Measurements from ENCODE around the gene FOXD3. TPM values are rescaled to one million over a fixed set of nuclear protein-coding genes. Genes with fewer than 3 reads are reported as not detected.
"Not testable (repeated sequence)": the region's sequence is repeated elsewhere in the genome, so short reads cannot be mapped to it uniquely, and the experiment has no call there.

The FOXD3 gene
- total RNA-seq, 2 experiments from 2014 or later = not detected

- DNase-seq = no peak
- Mint-ChIP-seq H3K36me3 (no peaks in the 10 kb centered on the region), H3K27me3 (peaks cover 23% of the 10 kb centered on the region), H3K4me3 (no peak overlapping the region), H3K4me1 (ENCODE audit: low read depth) (no peaks in the 10 kb centered on the region), H3K9me3 (no peaks in the 10 kb centered on the region), H3K27ac (no peak overlapping the region)
- intact Hi-C loops (cut with micrococcal nuclease) = no loop called here
- CTCF ChIA-PET = no interaction called here
- POLR2A ChIA-PET = no interaction called here
Observed at GRCh38 chr1:63342402-63342801, 20.0 kb downstream of the FOXD3 start.

- Mint-ChIP-seq H3K36me3 (no peaks in the 10 kb centered on the region), H3K4me3 (no peak overlapping the region), H3K27ac (no peak overlapping the region), H3K27me3 (peaks cover 23% of the 10 kb centered on the region), H3K4me1 (ENCODE audit: low read depth) (no peaks in the 10 kb centered on the region), H3K9me3 (no peaks in the 10 kb centered on the region)
- CTCF ChIA-PET = no interaction called here
- POLR2A ChIA-PET = no interaction called here
- no peak for DNase-seq
- intact Hi-C loops (cut with micrococcal nuclease) = no loop called here
Observed at GRCh38 chr1:63343922-63344321, 21.6 kb downstream of the FOXD3 start.

GRCh38 chr1:63350320-63350719, 28.0 kb downstream of the FOXD3 start:
- Mint-ChIP-seq H3K4me3 (no peak overlapping the region), H3K9me3 (no peaks in the 10 kb centered on the region), H3K27me3 (peaks cover 21% of the 10 kb centered on the region), H3K4me1 (ENCODE audit: low read depth) (no peaks in the 10 kb centered on the region), H3K36me3 (no peaks in the 10 kb centered on the region), H3K27ac (no peak overlapping the region)
- ChIA-PET CTCF (interaction anchor here (1.7 kb wide), 1 partner anchor 11 kb away, joined by 5 read pairs; no protein-coding TSS in a partner anchor), POLR2A (no interaction called here)
- intact Hi-C loops (cut with micrococcal nuclease) = no loop called here
- no peak for DNase-seq

- H3K4me1 Mint-ChIP-seq (ENCODE audit: low read depth) = no peaks in the 10 kb centered on the region
- no peak for DNase-seq
- intact Hi-C loops (cut with micrococcal nuclease) = no loop called here
- no peak overlapping the region for H3K4me3 Mint-ChIP-seq
- CTCF ChIA-PET = no interaction called here
- H3K27me3 Mint-ChIP-seq = peaks cover 12% of the 10 kb centered on the region
- no peaks in the 10 kb centered on the region for H3K36me3 Mint-ChIP-seq
- POLR2A ChIA-PET = no interaction called here
- H3K27ac Mint-ChIP-seq = no peak overlapping the region
- no peaks in the 10 kb centered on the region for H3K9me3 Mint-ChIP-seq
Observed at GRCh38 chr1:63352736-63353135, 30.4 kb downstream of the FOXD3 start.

- DNase-seq; intact Hi-C loops (cut with micrococcal nuclease); H3K27ac Mint-ChIP-seq; H3K4me1 Mint-ChIP-seq (ENCODE audit: low read depth); H3K9me3 Mint-ChIP-seq; H3K36me3 Mint-ChIP-seq; H3K4me3 Mint-ChIP-seq: not testable (repeated sequence)
- ChIA-PET POLR2A (interaction anchor here (0.6 kb wide), 1 partner anchor 165 kb away, joined by 4 read pairs; no protein-coding TSS in a partner anchor), CTCF (interaction anchor here (0.7 kb wide), 1 partner anchor 29 kb away, joined by 3 read pairs; no protein-coding TSS in a partner anchor)
- H3K27me3 Mint-ChIP-seq = peaks cover 20% of the 10 kb centered on the region
Observed at GRCh38 chr1:63356234-63356633, 33.9 kb downstream of the FOXD3 start.

GRCh38 chr1:63359561-63359960, 37.2 kb downstream of the FOXD3 start:
- H3K4me3 Mint-ChIP-seq = no peak overlapping the region
- no peak overlapping the region for H3K27ac Mint-ChIP-seq
- no peaks in the 10 kb centered on the region for H3K4me1 Mint-ChIP-seq (ENCODE audit: low read depth)
- POLR2A ChIA-PET = no interaction called here
- DNase-seq = no peak
- H3K36me3 Mint-ChIP-seq = no peaks in the 10 kb centered on the region
- CTCF ChIA-PET = interaction anchor here (0.8 to 1.0 kb wide), 2 partner anchors 20 to 31 kb away, joined by 3 to 4 read pairs; no protein-coding TSS in a partner anchor
- no peaks in the 10 kb centered on the region for H3K9me3 Mint-ChIP-seq
- intact Hi-C loops (cut with micrococcal nuclease) = no loop called here
- H3K27me3 Mint-ChIP-seq = peaks cover 19% of the 10 kb centered on the region

GRCh38 chr1:63362073-63362472, 39.7 kb downstream of the FOXD3 start:
- Mint-ChIP-seq H3K4me1 (ENCODE audit: low read depth) (peaks cover 6% of the 10 kb centered on the region), H3K9me3 (no peaks in the 10 kb centered on the region), H3K36me3 (no peaks in the 10 kb centered on the region), H3K4me3 (no peak overlapping the region), H3K27ac (no peak overlapping the region), H3K27me3 (peaks cover 13% of the 10 kb centered on the region)
- intact Hi-C loops (cut with micrococcal nuclease) = no loop called here
- POLR2A ChIA-PET = no interaction called here
- CTCF ChIA-PET = interaction anchor here (1.5 kb wide), 1 partner anchor 11 kb away, joined by 5 read pairs; no protein-coding TSS in a partner anchor
- DNase-seq = no peak

GRCh38 chr1:63362578-63362977, 40.2 kb downstream of the FOXD3 start:
- Mint-ChIP-seq H3K36me3 (no peaks in the 10 kb centered on the region), H3K4me1 (ENCODE audit: low read depth) (peaks cover 8% of the 10 kb centered on the region)

GRCh38 chr1:63363014-63363413, 40.6 kb downstream of the FOXD3 start:
- POLR2A ChIA-PET = no interaction called here
- Mint-ChIP-seq H3K4me1 (ENCODE audit: low read depth) (peaks cover 10% of the 10 kb centered on the region), H3K27ac (no peak overlapping the region), H3K27me3 (peaks cover 13% of the 10 kb centered on the region), H3K36me3 (no peaks in the 10 kb centered on the region), H3K4me3 (no peak overlapping the region), H3K9me3 (no peaks in the 10 kb centered on the region)
- CTCF ChIA-PET = no interaction called here
- intact Hi-C loops (cut with micrococcal nuclease) = no loop called here
- DNase-seq = no peak

More at GRCh38 chr1:63362578-63362977, 40.2 kb downstream of the FOXD3 start:
- H3K27me3 Mint-ChIP-seq = peaks cover 13% of the 10 kb centered on the region
- DNase-seq = no peak
- ChIA-PET POLR2A (no interaction called here), CTCF (no interaction called here)
- no peaks in the 10 kb centered on the region for H3K9me3 Mint-ChIP-seq
- intact Hi-C loops (cut with micrococcal nuclease) = no loop called here
- H3K4me3 Mint-ChIP-seq = no peak overlapping the region
- no peak overlapping the region for H3K27ac Mint-ChIP-seq

- CTCF ChIA-PET = no interaction called here
- Mint-ChIP-seq H3K27me3 (peaks cover 3% of the 10 kb centered on the region), H3K27ac (peak overlapping the region; percentile 69), H3K4me1 (ENCODE audit: low read depth) (peaks cover 21% of the 10 kb centered on the region), H3K36me3 (peaks cover 13% of the 10 kb centered on the region), H3K4me3 (peak overlapping the region; percentile 69), H3K9me3 (no peaks in the 10 kb centered on the region)
- intact Hi-C loops (cut with micrococcal nuclease) = loop anchor here (1.0 to 5.0 kb wide), 5 partner anchors 44 to 931 kb away; partner anchors contain the start of genes ATG4C and FOXD3
- no peak for DNase-seq
- POLR2A ChIA-PET = no interaction called here
Observed at GRCh38 chr1:63366908-63367214, 44.5 kb downstream of the FOXD3 start.

- intact Hi-C loops (cut with micrococcal nuclease) = loop anchor here (1.0 to 5.0 kb wide), 5 partner anchors 45 to 931 kb away; partner anchors contain the start of genes ATG4C and FOXD3
- DNase-seq = peak; percentile 94
- Mint-ChIP-seq H3K27ac (peak within 1 kb of the TSS; percentile 74), H3K4me3 (peak within 1 kb of the TSS; percentile 97), H3K27me3 (peaks cover 3% of the 10 kb centered on the region), H3K4me1 (ENCODE audit: low read depth) (peaks cover 21% of the 10 kb centered on the region), H3K9me3 (no peaks in the 10 kb centered on the region), H3K36me3 (peaks cover 15% of the 10 kb centered on the region)
- CTCF ChIA-PET = no interaction called here
- POLR2A ChIA-PET = interaction anchor here (0.9 kb wide), 2 partner anchors 19 to 156 kb away, joined by 3 read pairs; partner anchors contain the start of gene EFCAB7
Observed at GRCh38 chr1:63367215-63368103, 45.1 kb downstream of the FOXD3 start, which contains the start of gene ALG6. TSS of gene ALG6 (plus strand) at chr1:63367627. CDS start at chr1:63370978, 3,351 bp downstream.

GRCh38 chr1:63368131-63368530, 45.8 kb downstream of the FOXD3 start:
- H3K9me3 Mint-ChIP-seq = no peaks in the 10 kb centered on the region
- peak overlapping the region; percentile 97 for H3K4me3 Mint-ChIP-seq
- peaks cover 2% of the 10 kb centered on the region for H3K27me3 Mint-ChIP-seq
- intact Hi-C loops (cut with micrococcal nuclease) = loop anchor here (5.0 kb wide), 1 partner anchor 586 kb away; the partner anchor contains the start of gene ATG4C
- H3K4me1 Mint-ChIP-seq (ENCODE audit: low read depth) = peaks cover 21% of the 10 kb centered on the region
- DNase-seq = no peak
- H3K27ac Mint-ChIP-seq = peak overlapping the region; percentile 74
- H3K36me3 Mint-ChIP-seq = peaks cover 15% of the 10 kb centered on the region
- ChIA-PET CTCF (no interaction called here), POLR2A (interaction anchor here (0.9 kb wide), 2 partner anchors 19 to 156 kb away, joined by 3 read pairs; partner anchors contain the start of gene EFCAB7)
